ENCODE results near the gene DOK4. TPM values are rescaled to one million over a fixed set of nuclear protein-coding genes. Genes with fewer than 3 reads are reported as not detected.
A peak's percentile ranks its signal among the peaks of the same experiment; 100 is the strongest.

Gene DOK4
- 10 to 100 TPM; 16.6 to 36.6 (median 26.6) TPM for total RNA-seq

DNA sequence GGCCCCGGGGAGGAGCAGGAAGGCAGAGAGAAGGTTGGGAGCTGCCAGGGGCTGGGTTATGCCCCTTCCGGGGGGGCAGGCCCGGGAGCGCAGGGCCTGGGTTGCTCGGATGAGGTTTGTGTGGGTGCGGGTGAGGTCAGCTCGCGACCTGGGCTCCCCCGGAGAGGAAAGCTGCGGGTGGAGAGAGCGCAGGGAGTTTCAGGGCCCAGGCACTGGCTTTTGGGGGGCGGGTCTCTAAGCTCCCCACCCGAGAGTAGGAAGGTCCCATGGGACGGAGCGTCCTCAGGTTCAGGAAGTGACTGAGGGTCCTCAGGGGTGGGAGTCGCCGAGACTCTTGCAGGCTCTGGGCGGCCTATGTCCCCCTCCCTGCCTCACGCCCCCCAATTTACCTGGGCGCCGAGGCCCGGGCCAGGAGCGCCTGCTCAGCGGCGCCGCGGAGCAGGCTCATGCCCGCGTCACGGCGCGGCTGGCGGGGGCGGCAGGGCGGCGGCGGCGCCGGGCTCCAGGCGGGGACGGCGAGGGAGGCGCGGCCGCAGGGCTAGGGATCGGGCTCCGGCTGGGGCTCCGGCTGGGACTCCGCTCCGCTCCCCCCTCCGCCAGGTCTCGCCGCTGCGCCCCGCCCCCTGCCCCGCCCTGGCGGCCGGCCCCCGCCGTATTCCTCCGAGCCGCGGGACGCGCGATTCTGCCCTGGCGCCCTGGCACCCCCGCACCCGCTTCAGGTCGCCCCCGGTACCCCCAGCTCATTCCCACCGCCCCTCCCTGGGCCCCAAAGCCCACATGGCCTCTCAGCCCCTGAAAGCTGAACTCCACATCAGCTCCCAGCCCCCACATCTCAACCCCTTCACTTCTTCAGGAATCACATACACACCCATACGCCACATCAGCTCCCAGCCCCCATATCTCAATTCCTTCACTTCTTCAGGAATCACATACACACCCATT, at the start of gene DOK4:
Gene DOK4 (minus strand): TSS at position 578 of the 942 bp plus-strand sequence. CDS start 6,986 bp downstream, outside the sequence.
- Histone ChIP-seq H3K4me3 (peak within 1 kb of the TSS; percentile 53 to 80), H3K9me3 (no peaks in the 10 kb centered on the region), H3K27ac (peak within 1 kb of the TSS in 3 of 4 donors; percentile 72 to 82 (median 73)), H3K27me3 (no peaks in the 10 kb centered on the region), H3K36me3 (no peaks in the 10 kb centered on the region), H3K4me1 (peaks cover 0 to 33% (median 16%) of the 10 kb centered on the region in 3 donors)
- TF ChIP-seq, protein P1, sequence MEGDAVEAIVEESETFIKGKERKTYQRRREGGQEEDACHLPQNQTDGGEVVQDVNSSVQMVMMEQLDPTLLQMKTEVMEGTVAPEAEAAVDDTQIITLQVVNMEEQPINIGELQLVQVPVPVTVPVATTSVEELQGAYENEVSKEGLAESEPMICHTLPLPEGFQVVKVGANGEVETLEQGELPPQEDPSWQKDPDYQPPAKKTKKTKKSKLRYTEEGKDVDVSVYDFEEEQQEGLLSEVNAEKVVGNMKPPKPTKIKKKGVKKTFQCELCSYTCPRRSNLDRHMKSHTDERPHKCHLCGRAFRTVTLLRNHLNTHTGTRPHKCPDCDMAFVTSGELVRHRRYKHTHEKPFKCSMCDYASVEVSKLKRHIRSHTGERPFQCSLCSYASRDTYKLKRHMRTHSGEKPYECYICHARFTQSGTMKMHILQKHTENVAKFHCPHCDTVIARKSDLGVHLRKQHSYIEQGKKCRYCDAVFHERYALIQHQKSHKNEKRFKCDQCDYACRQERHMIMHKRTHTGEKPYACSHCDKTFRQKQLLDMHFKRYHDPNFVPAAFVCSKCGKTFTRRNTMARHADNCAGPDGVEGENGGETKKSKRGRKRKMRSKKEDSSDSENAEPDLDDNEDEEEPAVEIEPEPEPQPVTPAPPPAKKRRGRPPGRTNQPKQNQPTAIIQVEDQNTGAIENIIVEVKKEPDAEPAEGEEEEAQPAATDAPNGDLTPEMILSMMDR (IDR thresholded peaks at IDR 0.05) = peak in 1 of 4 experiments; percentile 3
- TF ChIP-seq EP300 (IDR thresholded peaks at IDR 0.05) = no peak
- peak; percentile 96 for ATAC-seq
- 0 to 4% methylated on average over 4 to 14 of the region's 73 CpGs for WGBS, 2 donors (ENCODE audit: low coverage in 1 of 2)

DNA sequence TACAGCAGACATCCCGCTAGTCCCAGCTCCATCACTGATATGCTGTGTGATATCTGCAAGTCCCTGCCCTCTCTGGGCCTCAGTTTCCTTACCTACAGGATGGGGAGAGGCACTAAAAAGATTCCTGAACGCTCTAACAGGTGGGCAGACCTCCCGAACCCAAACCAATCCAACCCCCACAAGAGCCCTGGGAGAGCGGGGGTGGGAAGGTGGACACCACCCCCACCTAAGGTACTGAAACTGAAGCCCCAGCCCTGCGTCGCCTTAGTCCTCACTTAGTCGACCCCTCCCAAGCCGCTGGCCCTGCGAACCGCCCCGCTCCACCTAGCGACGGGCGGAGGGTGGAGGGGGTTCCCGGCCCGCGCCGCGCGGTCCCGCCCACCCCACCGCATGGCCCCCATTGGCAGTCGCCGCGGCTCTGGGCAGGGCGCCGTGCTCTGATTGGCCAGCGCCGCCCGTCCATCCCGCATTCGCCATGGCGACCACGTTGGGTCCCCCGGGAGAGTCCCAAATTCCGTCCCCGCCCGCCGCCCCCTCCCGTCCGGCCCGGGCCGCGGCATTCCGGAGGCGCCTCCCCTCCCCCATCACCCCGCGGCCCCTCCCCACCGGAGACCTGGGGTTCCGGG, 49.5 kb upstream of the DOK4 start:
- WGBS, 2 donors (ENCODE audit: low coverage in 1 of 2) = 0% methylated on average over 6 of the region's 50 CpGs; no CpG with 5 or more reads in 1 of the 2 donors
- ATAC-seq = peak; percentile 97
- peaks cover 0 to 64% (median 38%) of the 10 kb centered on the region in 3 donors for H3K4me1 ChIP-seq

DNA sequence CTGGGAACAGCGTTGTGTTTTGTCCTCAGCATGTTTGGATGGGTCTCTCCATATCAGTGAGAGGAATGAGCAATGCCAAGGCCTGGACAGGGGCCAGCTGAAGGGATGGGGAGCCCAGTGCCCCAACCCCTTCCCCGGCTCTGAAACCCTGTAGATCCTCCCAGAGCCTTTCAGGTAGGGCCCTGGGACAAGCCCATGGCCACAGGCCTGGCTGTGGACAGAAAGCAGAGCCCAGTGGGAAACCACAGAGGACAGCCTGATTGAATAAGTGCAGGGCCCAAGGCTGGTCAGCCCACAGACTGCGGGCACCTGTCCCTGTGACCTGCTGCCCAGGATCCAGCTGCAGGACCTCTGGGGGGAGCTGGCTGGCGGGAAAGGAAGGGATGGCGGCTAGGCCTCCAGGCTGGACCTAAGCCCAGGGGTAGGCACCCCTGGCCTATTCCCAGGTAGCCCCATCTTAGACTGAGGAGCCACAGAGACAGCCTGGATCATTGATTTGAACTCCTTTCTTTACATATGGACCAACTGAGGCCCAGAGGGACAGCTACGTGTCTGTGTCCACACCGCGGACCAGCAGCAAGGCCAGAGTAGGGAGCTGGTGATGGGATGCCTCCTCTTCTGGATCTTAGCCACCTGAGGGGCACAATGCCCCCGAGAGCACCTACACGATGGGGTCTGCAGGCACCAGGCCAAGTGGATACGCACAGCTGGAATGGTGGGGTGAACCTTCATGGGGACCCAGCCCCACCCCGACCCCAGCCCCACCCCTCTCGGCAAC, 48.8 kb upstream of the DOK4 start:
- no peaks in the 10 kb centered on the region for H3K36me3 ChIP-seq
- H3K4me3 ChIP-seq = peak overlapping the region; percentile 47 to 97
- 25 to 48% methylated on average over 4 to 7 of the region's 13 CpGs for WGBS, 2 donors (ENCODE audit: low coverage in 1 of 2)
- peak overlapping the region in 3 of 4 donors; percentile 89 to 95 (median 91) for H3K27ac ChIP-seq
- TF ChIP-seq POLR2A (IDR thresholded peaks at IDR 0.05) = no peak
- no peak for TF ChIP-seq POLR2AphosphoS5 (IDR thresholded peaks at IDR 0.05)
- TF ChIP-seq, protein P1 (IDR thresholded peaks at IDR 0.05) = no peak
- TF ChIP-seq EP300 (IDR thresholded peaks at IDR 0.05) = no peak
- H3K27me3 ChIP-seq = peaks cover 2% of the 10 kb centered on the region
- H3K9me3 ChIP-seq = no peaks in the 10 kb centered on the region
- ATAC-seq = no peak
- H3K4me1 ChIP-seq = peaks cover 0 to 71% (median 45%) of the 10 kb centered on the region in 3 donors

More for the DNA sequence above, 49.5 kb upstream of the DOK4 start:
- peak overlapping the region; percentile 40 to 95 (median 90) for H3K27ac ChIP-seq
- no peak for TF ChIP-seq POLR2A (IDR thresholded peaks at IDR 0.05)
- TF ChIP-seq, protein P1 (IDR thresholded peaks at IDR 0.05) = peak in 2 of 4 experiments; percentile 31 to 32
- peak; percentile 5 for TF ChIP-seq POLR2AphosphoS5 (IDR thresholded peaks at IDR 0.05)
- H3K27me3 ChIP-seq = peaks cover 9% of the 10 kb centered on the region
- no peaks in the 10 kb centered on the region for H3K36me3 ChIP-seq
- no peaks in the 10 kb centered on the region for H3K9me3 ChIP-seq
- peak overlapping the region; percentile 47 to 97 for H3K4me3 ChIP-seq

DNA sequence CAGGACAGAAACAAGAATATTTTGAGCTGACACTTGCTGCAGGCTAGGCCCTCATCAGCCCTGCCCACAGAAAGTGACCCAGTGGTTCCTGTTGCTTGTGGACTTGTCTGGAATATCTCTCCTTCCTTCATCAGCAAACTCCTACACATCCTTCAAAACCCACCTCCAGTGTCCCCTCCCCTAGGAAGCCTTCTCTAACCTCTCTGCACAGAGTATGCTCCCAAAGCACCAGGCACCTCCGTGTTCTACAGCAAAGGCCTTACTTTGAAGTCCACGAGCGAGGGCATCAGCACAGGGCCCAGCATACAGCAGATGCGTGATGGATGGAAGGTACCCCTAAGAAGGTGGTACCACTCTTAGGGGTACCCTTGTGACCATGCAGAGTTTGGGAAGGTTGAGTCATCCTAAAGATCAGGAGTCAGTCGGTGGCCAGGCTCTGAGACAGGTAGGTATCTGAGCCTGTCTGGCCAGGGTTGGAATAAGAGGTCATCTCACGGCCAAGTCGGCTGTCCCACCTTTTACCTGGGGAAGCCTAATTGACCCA, 48.1 kb upstream of the DOK4 start:
- WGBS, 2 donors (ENCODE audit: low coverage in 1 of 2) = 88 to 96% methylated on average over 3 to 4 of the region's 7 CpGs
- peak overlapping the region in 1 of 2 donors; percentile 3 for H3K4me3 ChIP-seq
- no peak for ATAC-seq
- H3K27ac ChIP-seq = peak overlapping the region in 3 of 4 donors; percentile 59 to 95 (median 91)
- TF ChIP-seq, protein P1 (IDR thresholded peaks at IDR 0.05) = no peak
- no peak for TF ChIP-seq POLR2A (IDR thresholded peaks at IDR 0.05)
- TF ChIP-seq EP300 (IDR thresholded peaks at IDR 0.05) = no peak
- no peak for TF ChIP-seq POLR2AphosphoS5 (IDR thresholded peaks at IDR 0.05)
- H3K9me3 ChIP-seq = no peaks in the 10 kb centered on the region
- no peaks in the 10 kb centered on the region for H3K27me3 ChIP-seq
- H3K4me1 ChIP-seq = peaks cover 0 to 78% (median 51%) of the 10 kb centered on the region in 3 donors
- no peaks in the 10 kb centered on the region for H3K36me3 ChIP-seq

All from gastroesophageal sphincter (tissue), 4 donors.